H9 (cell line): ENCODE data around the gene VWC2L. TPM values are rescaled to one million over a fixed set of nuclear protein-coding genes. Genes with fewer than 3 reads are reported as not detected.

Experiments
- DNase-seq: peaks from one replicate; pipeline ENCODE4 v3.0.0-alpha.2; 2017
- H2AFZ ChIP-seq: one replicate; pipeline ENCODE4 v1.6.1; 2013; ENCODE audit warnings: mild to moderate bottlenecking, low read length, control low read depth, moderate library complexity
- H2AK5ac ChIP-seq: 2 replicates; pipeline ENCODE4 v1.6.1; 2013; ENCODE audit warnings: low read length, control low read depth, mixed read lengths; ENCODE audit not compliant: insufficient read length
- H2BK120ac ChIP-seq: one replicate; pipeline ENCODE4 v1.6.1; 2013; ENCODE audit warnings: low read depth, mild to moderate bottlenecking, low read length, control low read depth, inconsistent platforms; ENCODE audit not compliant: poor library complexity, severe bottlenecking
- H2BK12ac ChIP-seq: 2 replicates; pipeline ENCODE4 v1.6.1; 2013; ENCODE audit warnings: low read length, control low read depth, mixed read lengths, low read depth; ENCODE audit not compliant: insufficient read length
- H2BK15ac ChIP-seq: 2 replicates; pipeline ENCODE4 v1.6.1; 2013; ENCODE audit warnings: low read depth, low read length, control low read depth
- H2BK20ac ChIP-seq: one replicate; pipeline ENCODE4 v1.6.1; 2013; ENCODE audit warnings: low read depth, mild to moderate bottlenecking, low read length, control low read depth, inconsistent platforms; ENCODE audit not compliant: poor library complexity, severe bottlenecking
- H2BK5ac ChIP-seq: 2 replicates; pipeline ENCODE4 v1.6.1; 2013; ENCODE audit warnings: low read length, control low read depth, mixed read lengths; ENCODE audit not compliant: insufficient read length
- H3K14ac ChIP-seq: 2 replicates; pipeline ENCODE4 v1.6.1; 2013; ENCODE audit warnings: low read length, control low read depth; ENCODE audit not compliant: insufficient read depth
- H3K18ac ChIP-seq: 2 replicates; pipeline ENCODE4 v1.6.1; 2013; ENCODE audit warnings: low read depth, mild to moderate bottlenecking, mixed read lengths, low read length, control low read depth; ENCODE audit not compliant: insufficient read length
- H3K23ac ChIP-seq: 2 replicates; pipeline ENCODE4 v1.6.1; 2013; ENCODE audit warnings: low read length, control low read depth, mixed read lengths, low read depth; ENCODE audit not compliant: insufficient read length
- H3K23me2 ChIP-seq: 2 replicates; pipeline ENCODE4 v1.6.1; 2013; ENCODE audit warnings: low read depth, mild to moderate bottlenecking, mixed read lengths, low read length, control low read depth; ENCODE audit not compliant: insufficient read length, poor library complexity, severe bottlenecking
- H3K27ac ChIP-seq: 2 replicates; pipeline ENCODE4 v1.5.1; 2013; ENCODE audit warnings: low read length, control low read depth, mixed read lengths, low read depth; ENCODE audit not compliant: insufficient read length
- H3K27me3 ChIP-seq: 2 replicates; pipeline ENCODE4 v1.6.1; 2013; ENCODE audit warnings: low read length, control low read depth, inconsistent platforms; ENCODE audit not compliant: insufficient read depth
- H3K4ac ChIP-seq: 2 replicates; pipeline ENCODE4 v1.6.1; 2013; ENCODE audit warnings: low read depth, mild to moderate bottlenecking, control low read depth, inconsistent platforms, low read length, moderate library complexity
- H3K4me1 ChIP-seq: 2 replicates; pipeline ENCODE4 v1.6.1; 2013; ENCODE audit warnings: low read length, control low read depth, inconsistent platforms; ENCODE audit not compliant: insufficient read depth
- H3K4me2 ChIP-seq: 2 replicates; pipeline ENCODE4 v1.6.1; 2013; ENCODE audit warnings: low read length, control low read depth, mixed read lengths; ENCODE audit not compliant: insufficient read length, insufficient read depth
- H3K56ac ChIP-seq: 2 replicates; pipeline ENCODE4 v1.6.1; 2013; ENCODE audit warnings: low read depth, mild to moderate bottlenecking, mixed read lengths, low read length, control low read depth; ENCODE audit not compliant: insufficient read length
- H3K79me1 ChIP-seq: 2 replicates; pipeline ENCODE4 v1.6.1; 2013; ENCODE audit warnings: low read depth, mild to moderate bottlenecking, moderate library complexity, low read length, control low read depth, inconsistent platforms; ENCODE audit not compliant: insufficient read depth, poor library complexity, severe bottlenecking
- H3K79me2 ChIP-seq: 2 replicates; pipeline ENCODE4 v1.6.1; 2013; ENCODE audit warnings: low read length, control low read depth, inconsistent platforms; ENCODE audit not compliant: insufficient read depth
- H3K9ac ChIP-seq: 2 replicates; pipeline ENCODE4 v1.6.1; 2013; ENCODE audit warnings: low read length, control low read depth, mixed read lengths; ENCODE audit not compliant: insufficient read length; ENCODE audit errors: extremely low read depth
- H3K9me3 ChIP-seq: one replicate; pipeline ENCODE4 v1.6.1; 2013; ENCODE audit warnings: low read depth, low read length, inconsistent platforms; ENCODE audit not compliant: control insufficient read depth
- H3T11ph ChIP-seq: one replicate; pipeline ENCODE4 v1.6.1; 2013; ENCODE audit warnings: mild to moderate bottlenecking, low read length, control low read depth, inconsistent platforms
- H4K20me1 ChIP-seq: one replicate; pipeline ENCODE4 v1.6.1; 2013; ENCODE audit not compliant: control insufficient read depth, insufficient read length, insufficient read depth
- H4K5ac ChIP-seq: 2 replicates; pipeline ENCODE4 v1.6.1; 2013; ENCODE audit warnings: low read depth, mild to moderate bottlenecking, mixed read lengths, low read length, control low read depth; ENCODE audit not compliant: insufficient read length
- H4K8ac ChIP-seq: replicated peaks from 2 replicates; pipeline ENCODE4 v1.6.1; 2013; ENCODE audit warnings: low read length, control low read depth, mixed read lengths, low read depth; ENCODE audit not compliant: insufficient read length
- H4K91ac ChIP-seq: 2 replicates; pipeline ENCODE4 v1.6.1; 2013; ENCODE audit warnings: low read depth, mild to moderate bottlenecking, moderate library complexity, mixed read lengths, low read length, control low read depth; ENCODE audit not compliant: insufficient read length
- H3K27ac Mint-ChIP-seq, 3 experiments: 2 replicates in 2 of 3; 3 replicates in 1 of 3; pipeline ENCODE4 v1.8.0; 2020 to 2021; ENCODE audit warnings: mixed read lengths in 3 of 3, mild to moderate bottlenecking in 1 of 3, moderate library complexity in 1 of 3
- H3K27me3 Mint-ChIP-seq: 2 replicates; pipeline ENCODE4 v1.8.0; 2021; ENCODE audit warnings: low read depth, mild to moderate bottlenecking, moderate library complexity, mixed read lengths
- H3K36me3 Mint-ChIP-seq, 3 experiments: 2 replicates in 2 of 3; 3 replicates in 1 of 3; pipeline ENCODE4 v1.8.0; 2020 to 2021; ENCODE audit warnings: low read depth in 3 of 3, mixed read lengths in 3 of 3; ENCODE audit not compliant: insufficient read depth in 1 of 3
- H3K4me1 Mint-ChIP-seq, 2 experiments: 2 replicates each; pipeline ENCODE4 v1.8.0; 2020; ENCODE audit warnings: mixed read lengths in 2 of 2
- H3K4me3 Mint-ChIP-seq, 2 experiments: 2 replicates in 1 of 2; 3 replicates in 1 of 2; pipeline ENCODE4 v1.8.0; 2020 to 2021; ENCODE audit warnings: mild to moderate bottlenecking in 2 of 2, mixed read lengths in 2 of 2, moderate library complexity in 1 of 2
- H3K9me3 Mint-ChIP-seq, 2 experiments: 2 replicates in 1 of 2; 3 replicates in 1 of 2; pipeline ENCODE4 v1.8.0; 2020; ENCODE audit warnings: mild to moderate bottlenecking in 2 of 2, mixed read lengths in 2 of 2, moderate library complexity in 1 of 2
- WGBS: extraction: QIAGEN DNeasy Blood & Tissue Kit; methylation state at CpG from one replicate; pipeline ENCODE4 v1.1.7; 2013; ENCODE audit warnings: missing lambda C conversion rate, low lambda C conversion rate, mixed read lengths; ENCODE audit not compliant: insufficient read length; ENCODE audit errors: extremely low coverage; 5-methylcytosine and 5-hydroxymethylcytosine counted together
- total RNA-seq: library from RNA; stranded (reverse); gene quantifications from 2 replicates; pipeline ENCODE4 v1.2.1, GENCODE V29; 2021
- TF ChIP-seq, protein P1 (sequence below): fragments of 200-600 bp; sonication (generic); conservative IDR thresholded peaks from 3 replicates; pipeline ENCODE4 v1.8.0; 2021; ENCODE audit warnings: antibody characterized with exemption, mild to moderate bottlenecking

The VWC2L gene
- total RNA-seq, 1 experiment from 2014 or later, result not detected

DNA sequence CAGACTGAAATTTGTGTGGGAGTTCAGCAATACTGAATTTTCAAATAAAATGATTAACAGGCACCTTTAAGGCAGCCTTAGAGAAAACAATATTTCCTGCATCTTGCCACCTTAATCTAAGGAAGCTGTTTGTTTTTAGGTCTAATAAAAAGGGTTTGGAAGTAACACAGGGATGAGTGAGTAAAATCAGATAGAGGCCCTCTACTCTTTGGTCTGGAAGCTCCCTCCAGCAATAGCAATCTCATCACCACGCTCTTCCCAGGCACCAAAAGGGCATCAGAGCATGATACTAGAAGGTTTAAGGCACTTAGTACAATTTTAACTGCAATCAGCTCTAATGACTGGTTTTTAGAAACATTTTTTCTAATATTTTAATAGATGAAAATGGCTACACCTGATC is 155.6 kb downstream of the VWC2L start:
- Histone ChIP-seq H4K8ac (no peak overlapping the region), H3K14ac (no peak overlapping the region), H3K4ac (no peak overlapping the region), H2BK120ac (no peak overlapping the region), H3K79me1 (no peaks in the 10 kb centered on the region), H3K27ac (no peak overlapping the region), H4K91ac (no peak overlapping the region), H3K23ac (no peak overlapping the region), H3K4me2 (no peak overlapping the region), H3K18ac (no peak overlapping the region), H3K4me1 (no peaks in the 10 kb centered on the region), H4K20me1 (no peaks in the 10 kb centered on the region), H3K9ac (no peak overlapping the region), H2AFZ (no peak overlapping the region), H3K56ac (no peak overlapping the region), H3K27me3 (no peaks in the 10 kb centered on the region), H3K79me2 (no peaks in the 10 kb centered on the region), H2BK5ac (no peak overlapping the region), H3K9me3 (no peaks in the 10 kb centered on the region), H3T11ph (no peak overlapping the region), H2BK20ac (no peak overlapping the region), H3K23me2 (no peaks in the 10 kb centered on the region), H4K5ac (no peak overlapping the region), H2AK5ac (no peak overlapping the region), H2BK15ac (no peak overlapping the region), H2BK12ac (no peak overlapping the region)
- no CpG with 5 or more reads among the region's 1 CpG for WGBS
- TF ChIP-seq, protein P1, sequence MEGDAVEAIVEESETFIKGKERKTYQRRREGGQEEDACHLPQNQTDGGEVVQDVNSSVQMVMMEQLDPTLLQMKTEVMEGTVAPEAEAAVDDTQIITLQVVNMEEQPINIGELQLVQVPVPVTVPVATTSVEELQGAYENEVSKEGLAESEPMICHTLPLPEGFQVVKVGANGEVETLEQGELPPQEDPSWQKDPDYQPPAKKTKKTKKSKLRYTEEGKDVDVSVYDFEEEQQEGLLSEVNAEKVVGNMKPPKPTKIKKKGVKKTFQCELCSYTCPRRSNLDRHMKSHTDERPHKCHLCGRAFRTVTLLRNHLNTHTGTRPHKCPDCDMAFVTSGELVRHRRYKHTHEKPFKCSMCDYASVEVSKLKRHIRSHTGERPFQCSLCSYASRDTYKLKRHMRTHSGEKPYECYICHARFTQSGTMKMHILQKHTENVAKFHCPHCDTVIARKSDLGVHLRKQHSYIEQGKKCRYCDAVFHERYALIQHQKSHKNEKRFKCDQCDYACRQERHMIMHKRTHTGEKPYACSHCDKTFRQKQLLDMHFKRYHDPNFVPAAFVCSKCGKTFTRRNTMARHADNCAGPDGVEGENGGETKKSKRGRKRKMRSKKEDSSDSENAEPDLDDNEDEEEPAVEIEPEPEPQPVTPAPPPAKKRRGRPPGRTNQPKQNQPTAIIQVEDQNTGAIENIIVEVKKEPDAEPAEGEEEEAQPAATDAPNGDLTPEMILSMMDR, result no peak
- H3K27me3 Mint-ChIP-seq, result no peaks in the 10 kb centered on the region
- H3K4me3 Mint-ChIP-seq, result no peak overlapping the region
- H3K36me3 Mint-ChIP-seq, result no peaks in the 10 kb centered on the region
- H3K27ac Mint-ChIP-seq, result no peak overlapping the region
- H3K9me3 Mint-ChIP-seq, result peaks cover 0 to 4% of the 10 kb centered on the region in 2 experiments; a peak in 3 of 5 replicates
- no peak for DNase-seq
- H3K4me1 Mint-ChIP-seq, result no peaks in the 10 kb centered on the region
